DOHH2 (cell line): Measurements from ENCODE around the gene TATDN2.

Experiments
- H3F3A ChIP-seq: fragments of 200-600 bp; sonication (generic), shearing (Covaris generic); 2 replicates; pipeline ENCODE4 v1.6.0; 2016; ENCODE audit warnings: antibody characterized with exemption, mild to moderate bottlenecking; ENCODE audit not compliant: control insufficient read depth, insufficient read depth
- H3K27ac ChIP-seq: fragments of 200-600 bp; sonication (generic); 2 replicates; pipeline ENCODE4 v1.5.1; 2014; ENCODE audit warnings: low read depth, mild to moderate bottlenecking, low read length, moderate library complexity
- H3K27me3 ChIP-seq: fragments of 200-600 bp; sonication (generic); 2 replicates; pipeline ENCODE4 v1.6.1; 2014; ENCODE audit warnings: mild to moderate bottlenecking, low read length, mixed read lengths; ENCODE audit not compliant: control insufficient read depth
- H3K36me3 ChIP-seq: fragments of 200-600 bp; sonication (generic); 2 replicates; pipeline ENCODE4 v1.6.1; 2014; ENCODE audit warnings: mild to moderate bottlenecking, low read length, moderate library complexity, mixed read lengths; ENCODE audit not compliant: control insufficient read depth
- H3K4me1 ChIP-seq: fragments of 200-600 bp; sonication (generic); 2 replicates; pipeline ENCODE4 v1.6.1; 2014; ENCODE audit warnings: mild to moderate bottlenecking, low read length, mixed read lengths; ENCODE audit not compliant: control insufficient read depth
- H3K4me2 ChIP-seq: fragments of 200-600 bp; sonication (generic); 2 replicates; pipeline ENCODE4 v1.6.0; 2014; ENCODE audit warnings: mild to moderate bottlenecking, low read length, moderate library complexity
- H3K4me3 ChIP-seq: fragments of 200-600 bp; sonication (generic); 2 replicates; pipeline ENCODE4 v1.5.1; 2014; ENCODE audit warnings: mild to moderate bottlenecking, low read length, mixed read lengths
- H3K79me2 ChIP-seq: fragments of 200-600 bp; sonication (generic); 2 replicates; pipeline ENCODE4 v1.6.1; 2014; ENCODE audit warnings: mild to moderate bottlenecking, low read length, mixed read lengths; ENCODE audit not compliant: control insufficient read depth
- H3K9me2 ChIP-seq: fragments of 200-600 bp; sonication (generic); replicated peaks from 2 replicates; pipeline ENCODE4 v1.6.1; 2014; ENCODE audit warnings: mild to moderate bottlenecking, low read length, mixed read lengths; ENCODE audit not compliant: control insufficient read depth
- H3K9me3 ChIP-seq: fragments of 200-600 bp; sonication (generic); 2 replicates; pipeline ENCODE4 v1.6.1; 2014; ENCODE audit warnings: antibody characterized with exemption, low read length, mixed read lengths; ENCODE audit not compliant: control insufficient read depth, insufficient read depth
- H4K20me1 ChIP-seq: fragments of 200-600 bp; sonication (generic); 2 replicates; pipeline ENCODE4 v1.6.0; 2014; ENCODE audit warnings: low read depth, mild to moderate bottlenecking, antibody characterized with exemption, low read length, moderate library complexity; ENCODE audit not compliant: control insufficient read depth, insufficient read depth
- EZH2phosphoT487 ChIP-seq: fragments of 200-600 bp; sonication (generic); IDR thresholded peaks from 2 replicates; pipeline ENCODE4 v1.6.1; 2017; ENCODE audit warnings: borderline replicate concordance, mild to moderate bottlenecking, antibody characterized with exemption, low read length, moderate library complexity, mixed read lengths
- TF ChIP-seq, protein P1 (sequence below): fragments of 200-600 bp; sonication (generic); IDR thresholded peaks from one replicate; pipeline ENCODE4 v1.5.1; 2014; ENCODE audit warnings: antibody characterized with exemption, mild to moderate bottlenecking, low read depth, low read length; ENCODE audit not compliant: poor library complexity, severe bottlenecking

TATDN2 gene

DNA sequence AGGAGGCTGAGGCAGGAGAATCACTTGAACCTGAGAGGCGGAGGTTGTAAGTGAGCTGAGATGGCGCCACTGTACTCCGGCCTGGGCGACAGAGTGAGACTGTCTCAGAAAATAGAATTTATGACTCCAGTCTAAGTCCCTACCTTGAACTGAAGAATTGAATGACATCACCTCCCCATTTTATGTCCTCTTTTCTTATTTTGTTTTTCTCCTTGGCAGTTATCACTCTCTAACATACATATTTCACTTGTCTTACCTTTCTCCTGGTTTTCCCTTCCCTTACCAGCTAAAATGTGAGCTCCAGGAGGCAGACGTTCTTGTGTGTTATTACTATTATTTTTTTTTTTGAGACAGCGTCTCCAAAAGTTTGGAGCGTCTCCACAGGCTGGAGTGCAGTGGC is 7.6 kb downstream of the TATDN2 start:
- Histone ChIP-seq H3K79me2 (peaks cover 97% of the 10 kb centered on the region), H3K4me2 (no peak overlapping the region), H3K27me3 (no peaks in the 10 kb centered on the region), H3K27ac (no peak overlapping the region), H4K20me1 (peaks cover 8% of the 10 kb centered on the region; the same call in 1 of the 2 replicates), H3K9me2 (no peaks in the 10 kb centered on the region), H3F3A (no peaks in the 10 kb centered on the region), H3K9me3 (no peaks in the 10 kb centered on the region), H3K36me3 (peaks cover 74% of the 10 kb centered on the region), H3K4me1 (peaks cover 26% of the 10 kb centered on the region), H3K4me3 (no peak overlapping the region)
- TF ChIP-seq, protein P1, sequence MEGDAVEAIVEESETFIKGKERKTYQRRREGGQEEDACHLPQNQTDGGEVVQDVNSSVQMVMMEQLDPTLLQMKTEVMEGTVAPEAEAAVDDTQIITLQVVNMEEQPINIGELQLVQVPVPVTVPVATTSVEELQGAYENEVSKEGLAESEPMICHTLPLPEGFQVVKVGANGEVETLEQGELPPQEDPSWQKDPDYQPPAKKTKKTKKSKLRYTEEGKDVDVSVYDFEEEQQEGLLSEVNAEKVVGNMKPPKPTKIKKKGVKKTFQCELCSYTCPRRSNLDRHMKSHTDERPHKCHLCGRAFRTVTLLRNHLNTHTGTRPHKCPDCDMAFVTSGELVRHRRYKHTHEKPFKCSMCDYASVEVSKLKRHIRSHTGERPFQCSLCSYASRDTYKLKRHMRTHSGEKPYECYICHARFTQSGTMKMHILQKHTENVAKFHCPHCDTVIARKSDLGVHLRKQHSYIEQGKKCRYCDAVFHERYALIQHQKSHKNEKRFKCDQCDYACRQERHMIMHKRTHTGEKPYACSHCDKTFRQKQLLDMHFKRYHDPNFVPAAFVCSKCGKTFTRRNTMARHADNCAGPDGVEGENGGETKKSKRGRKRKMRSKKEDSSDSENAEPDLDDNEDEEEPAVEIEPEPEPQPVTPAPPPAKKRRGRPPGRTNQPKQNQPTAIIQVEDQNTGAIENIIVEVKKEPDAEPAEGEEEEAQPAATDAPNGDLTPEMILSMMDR, result no peak
- TF ChIP-seq EZH2phosphoT487, result no peak

DNA sequence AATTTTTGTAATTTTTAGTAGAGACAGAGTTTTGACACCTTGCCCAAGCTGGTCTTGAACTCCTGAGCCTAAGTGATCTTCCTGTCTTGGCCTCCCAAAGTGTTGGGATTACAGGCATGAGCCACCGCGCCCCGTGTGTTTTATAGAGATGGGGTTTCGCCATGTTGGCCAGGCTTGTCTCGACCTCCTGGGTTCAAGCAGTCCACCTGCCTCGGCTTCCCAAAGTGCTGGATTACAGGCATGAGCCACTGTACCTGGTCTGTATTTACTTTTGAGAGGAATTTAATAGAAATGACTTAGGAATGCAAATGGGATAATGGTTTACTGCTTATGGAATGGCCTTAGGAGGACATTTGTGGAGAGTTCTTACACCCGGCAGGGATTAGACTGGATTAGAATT is 10.8 kb downstream of the TATDN2 start:
- H3K27me3 ChIP-seq, result no peaks in the 10 kb centered on the region
- peaks cover 12% of the 10 kb centered on the region for H3K4me1 ChIP-seq
- H3K9me2 ChIP-seq, result no peaks in the 10 kb centered on the region
- H3F3A ChIP-seq, result 0 out of 2 replicates have a peak, but pooled peaks cover 2% of the 10 kb centered on the region
- TF ChIP-seq, protein P1, result no peak
- TF ChIP-seq EZH2phosphoT487, result no peak
- H3K4me2 ChIP-seq, result no peak overlapping the region
- peaks cover 98% of the 10 kb centered on the region for H3K79me2 ChIP-seq
- H4K20me1 ChIP-seq, result peaks cover 12% of the 10 kb centered on the region
- H3K4me3 ChIP-seq, result no peak overlapping the region
- no peak overlapping the region for H3K27ac ChIP-seq
- peaks cover 79% of the 10 kb centered on the region for H3K36me3 ChIP-seq
- no peaks in the 10 kb centered on the region for H3K9me3 ChIP-seq

DNA sequence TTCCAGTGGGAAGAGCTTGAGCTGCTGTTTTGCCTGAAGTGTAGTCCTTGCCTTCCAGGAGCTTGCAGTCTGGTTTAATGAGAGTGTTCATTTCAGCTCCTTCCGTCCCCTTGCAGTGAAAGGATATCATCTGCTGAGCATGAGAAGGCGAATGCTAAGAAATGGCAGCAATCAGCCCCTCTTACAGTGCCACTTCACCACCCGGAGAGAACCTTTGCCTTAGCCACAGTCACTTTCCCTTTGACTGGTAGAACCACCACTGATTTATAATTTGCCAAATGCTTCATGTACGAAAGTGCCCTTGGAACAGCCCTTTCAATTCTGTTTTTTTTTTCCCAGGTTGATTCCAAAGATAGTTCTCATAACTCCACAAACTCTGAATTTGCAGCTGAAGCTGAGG is 11.5 kb downstream of the TATDN2 start:
- H3K36me3 ChIP-seq, result peaks cover 79% of the 10 kb centered on the region
- no peak overlapping the region for H3K4me3 ChIP-seq
- H3K4me1 ChIP-seq, result peaks cover 7% of the 10 kb centered on the region
- TF ChIP-seq, protein P1, result no peak
- H3K27me3 ChIP-seq, result no peaks in the 10 kb centered on the region
- H4K20me1 ChIP-seq, result peaks cover 11% of the 10 kb centered on the region
- H3K27ac ChIP-seq, result no peak overlapping the region
- H3F3A ChIP-seq, result 0 out of 2 replicates have a peak, but pooled peaks cover 2% of the 10 kb centered on the region
- H3K4me2 ChIP-seq, result no peak overlapping the region
- H3K79me2 ChIP-seq, result peaks cover 98% of the 10 kb centered on the region
- no peaks in the 10 kb centered on the region for H3K9me2 ChIP-seq
- no peaks in the 10 kb centered on the region for H3K9me3 ChIP-seq
